Activated naive CD4-positive, alpha-beta T cell treated with anti-CD3 and anti-CD28 coated beads for 36 hours (primary cell): ENCODE results near the gene DAB2IP. TPM values are rescaled to one million over a fixed set of nuclear protein-coding genes. Genes with fewer than 3 reads are reported as not detected.

Experiments
- CTCF ChIA-PET: fragments of 350-600 bp; sonication (Branson Sonifier 250); formaldehyde crosslinking; loops from one replicate; lab custom pipeline; 2021; ENCODE audit warnings: antibody characterized with exemption; lab: Charles Lee
- DNase-seq: peaks from one replicate; pipeline ENCODE4 v3.0.0-alpha.2; 2020
- H3K27ac Mint-ChIP-seq: one replicate; pipeline ENCODE4 v1.8.0; 2021; ENCODE audit warnings: mild to moderate bottlenecking, mixed read lengths
- H3K27me3 Mint-ChIP-seq: one replicate; pipeline ENCODE4 v1.8.0; 2021; ENCODE audit warnings: low read depth, mixed read lengths
- H3K36me3 Mint-ChIP-seq: one replicate; pipeline ENCODE4 v1.8.0; 2021; ENCODE audit warnings: low read depth, mixed read lengths
- H3K4me1 Mint-ChIP-seq: one replicate; pipeline ENCODE4 v1.8.0; 2021; ENCODE audit warnings: low read depth, mixed read lengths
- H3K4me3 Mint-ChIP-seq: one replicate; pipeline ENCODE4 v1.8.0; 2021; ENCODE audit warnings: mild to moderate bottlenecking, moderate library complexity, mixed read lengths
- H3K9me3 Mint-ChIP-seq: one replicate; pipeline ENCODE4 v1.8.0; 2021; ENCODE audit warnings: mixed read lengths
- intact Hi-C: fragments of 100-400 bp; cut with micrococcal nuclease; formaldehyde crosslinking; loops from one replicate; pipeline ENCODE4 v1.15.1; 2023
- total RNA-seq, 2 experiments: library from RNA; stranded (reverse); gene quantifications; one replicate each; pipeline ENCODE4 v1.2.3, GENCODE V29; 2021

Gene DAB2IP
- total RNA-seq, 2 experiments from 2014 or later: 0.35 TPM; not detected in 1

DNA sequence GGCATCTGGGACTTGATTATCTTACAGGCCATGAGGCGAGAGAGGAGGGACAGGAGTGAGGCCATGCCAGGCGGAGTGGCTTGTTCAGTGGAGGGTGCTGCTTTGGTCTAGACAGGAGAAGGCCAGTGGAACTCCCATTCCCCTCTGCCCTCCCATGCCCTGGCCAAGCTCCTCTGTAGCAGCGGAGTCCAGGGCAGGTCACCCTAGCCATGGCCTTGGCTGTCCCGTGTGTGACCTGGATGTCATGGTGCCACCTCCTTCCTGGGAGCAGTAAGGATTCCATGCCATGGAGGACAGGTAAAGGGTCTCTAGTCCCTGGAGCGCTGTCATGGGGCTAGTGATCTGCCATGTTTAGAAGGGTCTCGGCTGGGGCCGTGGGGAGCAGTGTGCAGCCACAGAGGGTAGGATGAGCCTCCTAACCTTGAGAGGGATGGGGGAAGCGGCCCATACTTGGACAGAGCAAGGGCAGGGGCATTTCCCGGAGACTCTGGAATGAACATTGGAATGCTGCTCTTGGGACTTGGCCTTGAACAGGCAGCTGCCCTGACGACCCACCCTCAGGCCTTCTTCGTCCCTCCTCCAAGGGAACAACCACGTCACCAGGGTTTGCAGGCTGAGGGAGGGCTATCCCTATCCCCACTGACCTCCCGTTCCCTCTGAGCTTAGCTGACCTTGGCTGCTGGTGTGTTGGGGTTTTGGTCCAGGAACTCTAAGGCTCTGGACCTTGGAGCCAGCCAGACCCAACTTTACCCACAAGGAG lies 100.4 kb downstream of the DAB2IP start:
- H3K4me3 Mint-ChIP-seq: no peak overlapping the region
- CTCF ChIA-PET: no interaction called here
- no peak overlapping the region for H3K27ac Mint-ChIP-seq
- intact Hi-C loops: no loop called here
- no peaks in the 10 kb centered on the region for H3K27me3 Mint-ChIP-seq
- H3K9me3 Mint-ChIP-seq: no peaks in the 10 kb centered on the region
- DNase-seq: no peak
- no peaks in the 10 kb centered on the region for H3K36me3 Mint-ChIP-seq
- H3K4me1 Mint-ChIP-seq: peaks cover 10% of the 10 kb centered on the region

DNA sequence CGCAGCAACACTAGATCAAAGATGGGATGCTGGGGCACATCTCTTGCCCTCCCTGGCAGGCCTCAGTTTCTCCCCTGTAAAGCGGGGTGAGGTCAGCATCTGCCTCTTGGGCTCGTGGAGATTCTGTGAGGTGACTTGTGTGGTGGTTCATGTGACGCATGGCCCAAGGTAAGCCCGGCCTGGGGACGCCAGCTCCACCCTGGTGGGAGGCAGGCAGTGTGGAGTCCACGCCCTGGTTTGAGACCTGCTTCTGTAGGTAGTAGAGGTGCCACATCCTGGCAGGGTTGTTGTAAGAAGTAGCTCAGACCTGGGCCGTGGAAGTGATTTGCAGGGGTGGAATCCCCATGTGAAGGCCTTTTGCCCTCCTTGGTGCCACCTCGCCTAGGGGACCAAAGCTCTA lies 101.5 kb downstream of the DAB2IP start:
- Mint-ChIP-seq H3K27ac (no peak overlapping the region), H3K9me3 (no peaks in the 10 kb centered on the region), H3K36me3 (no peaks in the 10 kb centered on the region), H3K4me3 (no peak overlapping the region), H3K4me1 (peaks cover 5% of the 10 kb centered on the region), H3K27me3 (no peaks in the 10 kb centered on the region)
- CTCF ChIA-PET: no interaction called here
- no peak for DNase-seq
- intact Hi-C loops: no loop called here

DNA sequence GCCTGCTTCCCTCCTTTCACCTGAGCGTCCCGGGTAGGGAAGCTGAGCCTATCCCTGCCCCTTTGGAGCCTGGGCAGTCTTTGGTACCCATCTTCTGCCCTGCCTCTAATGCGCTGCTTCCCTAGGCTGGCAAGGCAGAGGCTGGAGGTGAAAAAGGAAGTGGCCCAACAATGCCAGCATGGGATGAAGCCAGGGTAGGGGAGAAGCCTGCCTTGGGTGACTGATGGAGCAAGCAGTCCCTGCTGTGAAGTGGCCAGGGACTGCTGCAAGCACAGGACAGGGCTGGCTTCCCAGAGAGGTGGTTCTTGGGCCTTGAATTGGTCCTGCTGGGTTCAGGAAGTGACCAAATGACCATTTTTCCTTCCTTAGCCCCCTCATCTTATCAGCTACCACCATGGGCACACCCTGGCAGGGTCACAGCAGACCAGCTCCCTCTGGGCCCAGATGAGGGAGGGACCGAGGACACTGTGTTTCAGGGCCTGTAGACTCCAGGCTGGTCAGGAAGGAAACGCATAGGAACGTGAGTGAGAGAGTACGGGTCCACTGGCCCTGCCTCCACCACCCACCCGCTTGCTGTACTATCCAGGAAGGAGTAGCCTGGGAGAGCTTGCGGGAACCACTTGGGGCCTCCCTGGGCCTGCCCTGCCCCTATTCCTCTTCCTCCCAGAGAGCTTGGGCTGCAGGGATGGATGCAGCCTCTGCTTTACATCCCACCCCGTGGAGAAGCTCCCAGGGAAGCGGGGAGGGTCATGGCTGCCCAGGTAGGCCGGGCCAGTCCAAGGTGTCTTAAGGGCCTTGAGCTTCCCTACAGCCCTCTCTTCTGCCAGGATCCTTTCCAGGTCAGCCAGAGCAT lies 102.6 kb downstream of the DAB2IP start:
- DNase-seq: no peak
- intact Hi-C loops: no loop called here
- CTCF ChIA-PET: interaction anchor here (0.6 kb wide), 1 partner anchor 413 kb away, joined by 3 read pairs; no protein-coding TSS in a partner anchor
- no peak overlapping the region for H3K4me3 Mint-ChIP-seq
- H3K27ac Mint-ChIP-seq: no peak overlapping the region
- H3K36me3 Mint-ChIP-seq: no peaks in the 10 kb centered on the region
- H3K4me1 Mint-ChIP-seq: no peaks in the 10 kb centered on the region
- H3K27me3 Mint-ChIP-seq: no peaks in the 10 kb centered on the region
- no peaks in the 10 kb centered on the region for H3K9me3 Mint-ChIP-seq

DNA sequence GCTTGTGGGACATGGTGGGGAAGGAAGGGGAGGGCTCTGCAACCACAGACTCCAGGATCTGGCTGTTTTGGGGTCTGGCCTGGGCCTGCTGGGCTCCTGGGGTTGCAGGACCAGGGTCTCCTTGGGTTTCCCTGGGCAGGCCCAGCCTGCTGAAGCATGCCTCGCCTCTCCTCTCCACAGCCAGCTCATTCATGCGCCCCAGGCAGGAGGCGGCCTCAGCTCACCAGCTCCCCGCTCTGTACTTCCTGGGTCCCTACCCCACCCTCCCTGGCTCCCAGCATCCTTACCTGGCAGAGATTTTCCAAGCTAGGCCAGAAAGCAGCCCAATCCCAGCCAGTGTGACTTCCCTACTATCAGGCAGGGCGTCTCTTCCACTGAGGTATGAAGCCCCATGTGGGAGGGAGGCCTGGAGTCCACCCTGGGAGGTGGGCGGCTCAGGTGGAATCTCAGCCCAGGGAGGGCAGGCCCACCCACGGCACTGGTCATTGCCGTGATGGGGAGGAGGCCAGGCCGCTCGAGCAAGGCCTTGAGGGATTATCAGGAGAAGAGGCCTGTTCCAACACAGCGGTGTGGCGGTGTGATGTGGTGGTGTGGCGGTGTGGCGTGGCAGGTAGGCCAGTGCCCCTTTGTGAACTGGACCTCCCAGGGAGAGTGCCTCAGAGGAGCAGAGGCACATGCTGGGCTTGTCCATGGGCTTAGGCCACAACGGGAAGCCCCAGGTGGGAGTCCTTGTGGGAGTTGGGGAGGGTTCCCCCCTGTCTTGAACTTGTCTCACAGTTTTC lies 103.4 kb downstream of the DAB2IP start:
- Mint-ChIP-seq H3K4me3 (no peak overlapping the region), H3K27ac (no peak overlapping the region), H3K4me1 (no peaks in the 10 kb centered on the region), H3K9me3 (no peaks in the 10 kb centered on the region), H3K27me3 (no peaks in the 10 kb centered on the region), H3K36me3 (no peaks in the 10 kb centered on the region)
- intact Hi-C loops: no loop called here
- DNase-seq: no peak
- CTCF ChIA-PET: interaction anchor here (0.6 kb wide), 1 partner anchor 412 kb away, joined by 3 read pairs; no protein-coding TSS in a partner anchor

DNA sequence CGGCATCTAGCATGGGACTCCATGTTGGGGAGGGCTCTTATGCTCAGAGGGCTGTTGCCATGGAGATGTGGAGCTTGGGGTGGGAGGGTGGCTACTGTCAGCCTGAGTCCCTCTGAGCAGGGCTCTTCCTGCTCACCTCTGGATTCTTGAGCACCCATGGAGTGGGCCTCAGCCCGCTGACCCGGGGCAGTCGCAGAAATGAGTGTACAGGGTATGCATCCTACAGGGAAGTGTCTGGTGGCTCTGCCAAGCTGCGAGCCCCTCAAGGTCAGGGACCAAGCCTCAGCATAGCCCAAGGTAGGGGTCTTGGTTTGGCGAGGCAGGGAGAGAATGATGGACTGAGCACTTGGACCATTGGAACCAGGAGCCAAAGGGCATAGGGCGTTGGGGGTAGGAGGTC lies 104.1 kb downstream of the DAB2IP start:
- no peaks in the 10 kb centered on the region for H3K4me1 Mint-ChIP-seq
- no peaks in the 10 kb centered on the region for H3K27me3 Mint-ChIP-seq
- CTCF ChIA-PET: no interaction called here
- intact Hi-C loops: no loop called here
- DNase-seq: no peak
- no peak overlapping the region for H3K4me3 Mint-ChIP-seq
- no peaks in the 10 kb centered on the region for H3K9me3 Mint-ChIP-seq
- H3K27ac Mint-ChIP-seq: no peak overlapping the region
- H3K36me3 Mint-ChIP-seq: no peaks in the 10 kb centered on the region

DNA sequence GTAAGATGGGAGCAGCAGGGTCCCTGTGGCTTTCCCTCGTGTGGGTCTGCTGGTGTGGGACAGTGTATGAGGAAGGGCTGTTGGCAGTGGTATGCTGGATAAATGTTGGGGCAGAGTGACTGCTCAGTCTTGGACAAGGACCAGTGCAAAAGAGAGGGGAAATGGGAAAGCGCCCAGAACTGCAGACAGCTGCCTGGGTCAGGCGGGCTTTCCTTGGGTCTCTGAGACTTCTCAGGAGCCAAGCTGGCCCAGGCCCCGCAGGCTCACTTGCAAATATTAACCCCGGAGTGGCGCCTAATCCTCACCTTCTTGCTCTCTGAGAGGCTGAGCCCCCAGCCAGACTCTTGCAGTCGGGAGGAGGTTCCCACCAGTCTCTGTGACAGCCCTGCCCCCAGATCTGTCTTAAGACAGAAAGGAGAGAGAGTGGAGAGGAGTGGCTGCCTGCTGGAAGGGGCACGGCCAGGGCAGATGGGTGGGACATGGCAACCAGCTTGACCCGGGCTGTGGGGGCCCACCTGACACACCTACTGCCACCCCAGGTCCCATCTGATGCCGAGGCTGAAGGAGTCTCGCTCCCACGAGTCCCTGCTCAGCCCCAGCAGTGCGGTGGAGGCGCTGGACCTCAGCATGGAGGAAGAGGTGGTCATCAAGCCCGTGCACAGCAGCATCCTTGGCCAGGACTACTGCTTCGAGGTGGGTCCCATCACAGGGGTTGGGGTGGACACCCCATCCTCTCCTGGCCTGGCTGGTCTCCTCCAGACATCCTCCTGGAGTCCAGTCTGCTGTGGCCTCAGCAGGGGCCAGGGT lies 105.2 kb downstream of the DAB2IP start:
- H3K4me3 Mint-ChIP-seq: no peak overlapping the region

DNA sequence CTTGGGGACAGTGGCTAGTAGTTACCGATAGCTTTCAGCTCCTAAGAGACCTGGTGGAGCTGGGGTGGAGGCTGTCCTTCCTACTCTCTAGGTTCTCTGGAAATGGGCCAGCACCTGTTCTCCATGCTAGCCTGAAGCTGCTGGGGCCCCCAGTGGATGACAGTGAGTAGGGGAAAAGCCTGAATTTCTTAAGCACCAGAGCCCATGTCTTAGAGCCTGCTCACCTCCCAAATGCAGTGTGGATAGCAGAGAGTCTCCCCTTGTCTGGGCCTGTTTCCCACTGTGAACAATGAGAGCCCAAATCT lies 105.8 kb downstream of the DAB2IP start:
- CTCF ChIA-PET: no interaction called here
- H3K36me3 Mint-ChIP-seq: no peaks in the 10 kb centered on the region
- no peaks in the 10 kb centered on the region for H3K4me1 Mint-ChIP-seq
- H3K27me3 Mint-ChIP-seq: no peaks in the 10 kb centered on the region
- no peak overlapping the region for H3K4me3 Mint-ChIP-seq
- no peak overlapping the region for H3K27ac Mint-ChIP-seq
- intact Hi-C loops: no loop called here
- no peak for DNase-seq
- no peaks in the 10 kb centered on the region for H3K9me3 Mint-ChIP-seq

More for the DNA sequence above, 105.2 kb downstream of the DAB2IP start:
- CTCF ChIA-PET: no interaction called here
- no peaks in the 10 kb centered on the region for H3K9me3 Mint-ChIP-seq
- DNase-seq: no peak
- no peaks in the 10 kb centered on the region for H3K4me1 Mint-ChIP-seq
- intact Hi-C loops: no loop called here
- no peaks in the 10 kb centered on the region for H3K36me3 Mint-ChIP-seq
- H3K27me3 Mint-ChIP-seq: no peaks in the 10 kb centered on the region
- H3K27ac Mint-ChIP-seq: no peak overlapping the region

DNA sequence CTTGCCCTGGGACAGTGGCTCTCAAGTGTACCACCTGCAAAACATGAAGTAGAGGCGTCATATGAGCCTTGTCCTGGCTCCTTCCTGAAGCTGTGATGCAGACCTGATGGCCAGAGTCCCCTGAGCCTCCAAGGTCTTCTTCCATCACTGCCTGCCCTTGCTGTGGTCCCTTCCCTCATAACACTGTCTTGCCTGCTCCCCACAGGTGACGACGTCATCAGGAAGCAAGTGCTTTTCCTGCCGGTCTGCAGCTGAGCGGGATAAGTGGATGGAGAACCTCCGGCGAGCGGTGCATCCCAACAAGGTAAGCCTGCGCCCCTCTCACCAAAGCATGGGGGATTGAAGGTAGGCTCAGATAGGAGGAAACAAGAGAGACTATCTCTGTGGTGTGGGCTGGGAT lies 107.3 kb downstream of the DAB2IP start:
- no peak overlapping the region for H3K27ac Mint-ChIP-seq
- no peaks in the 10 kb centered on the region for H3K36me3 Mint-ChIP-seq
- DNase-seq: no peak
- intact Hi-C loops: no loop called here
- H3K4me1 Mint-ChIP-seq: no peaks in the 10 kb centered on the region
- CTCF ChIA-PET: no interaction called here
- H3K4me3 Mint-ChIP-seq: no peak overlapping the region
- no peaks in the 10 kb centered on the region for H3K27me3 Mint-ChIP-seq
- no peaks in the 10 kb centered on the region for H3K9me3 Mint-ChIP-seq

DNA sequence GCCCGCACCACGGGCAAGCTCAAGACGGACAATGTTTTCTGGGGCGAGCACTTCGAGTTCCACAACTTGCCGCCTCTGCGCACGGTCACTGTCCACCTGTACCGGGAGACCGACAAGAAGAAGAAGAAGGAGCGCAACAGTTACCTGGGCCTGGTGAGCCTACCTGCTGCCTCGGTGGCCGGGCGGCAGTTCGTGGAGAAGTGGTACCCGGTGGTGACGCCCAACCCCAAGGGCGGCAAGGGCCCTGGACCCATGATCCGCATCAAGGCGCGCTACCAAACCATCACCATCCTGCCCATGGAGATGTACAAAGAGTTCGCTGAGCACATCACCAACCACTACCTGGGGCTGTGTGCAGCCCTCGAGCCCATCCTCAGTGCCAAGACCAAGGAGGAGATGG lies 108.6 kb downstream of the DAB2IP start:
- Mint-ChIP-seq H3K27me3 (no peaks in the 10 kb centered on the region), H3K4me3 (no peak overlapping the region), H3K4me1 (no peaks in the 10 kb centered on the region), H3K9me3 (no peaks in the 10 kb centered on the region), H3K27ac (no peak overlapping the region), H3K36me3 (no peaks in the 10 kb centered on the region)
- intact Hi-C loops: no loop called here
- CTCF ChIA-PET: no interaction called here
- no peak for DNase-seq

DNA sequence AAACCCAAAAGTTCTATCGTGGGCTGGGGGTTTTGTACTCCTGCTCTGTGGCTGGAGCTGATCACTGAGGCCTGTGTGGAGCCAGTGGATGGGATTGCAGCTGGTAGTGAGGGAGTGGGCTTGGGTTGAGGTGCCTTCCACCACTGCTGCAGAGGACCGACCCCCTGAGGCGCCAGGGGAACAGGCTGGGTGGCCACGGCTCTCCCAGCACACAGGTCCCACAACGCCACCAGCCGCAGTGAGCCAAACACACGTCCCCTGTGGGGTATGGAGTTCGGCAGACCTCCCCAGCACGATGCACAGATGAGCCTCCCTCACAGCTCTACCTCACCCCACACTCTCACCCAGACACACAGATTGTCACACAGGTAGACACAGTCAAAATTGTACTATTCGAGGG lies 109.1 kb downstream of the DAB2IP start:
- DNase-seq: no peak
- intact Hi-C loops: no loop called here
- no peaks in the 10 kb centered on the region for H3K9me3 Mint-ChIP-seq
- no peak overlapping the region for H3K27ac Mint-ChIP-seq
- no peaks in the 10 kb centered on the region for H3K27me3 Mint-ChIP-seq
- CTCF ChIA-PET: no interaction called here
- H3K36me3 Mint-ChIP-seq: no peaks in the 10 kb centered on the region
- no peaks in the 10 kb centered on the region for H3K4me1 Mint-ChIP-seq
- H3K4me3 Mint-ChIP-seq: no peak overlapping the region

DNA sequence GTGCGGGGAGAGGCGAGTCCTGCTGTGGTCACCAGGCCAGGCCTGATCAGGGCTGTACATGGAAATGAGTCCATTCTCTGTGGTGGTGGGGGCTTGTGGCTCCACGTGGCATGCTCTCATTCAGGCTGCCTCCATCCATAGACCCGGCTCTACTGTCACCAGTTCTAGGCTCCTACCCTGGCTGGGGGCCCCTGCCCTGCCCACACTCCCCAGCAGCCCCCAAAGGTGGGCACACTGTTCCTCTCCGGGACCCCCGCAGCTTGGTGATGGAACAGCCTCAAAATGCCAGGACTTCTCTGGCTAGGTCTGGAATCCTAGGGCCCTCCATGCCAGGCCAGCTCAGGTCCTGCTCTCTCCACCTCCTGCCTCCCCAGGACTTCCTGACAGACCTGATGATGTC lies 111.7 kb downstream of the DAB2IP start:
- H3K27ac Mint-ChIP-seq: no peak overlapping the region
- no peaks in the 10 kb centered on the region for H3K27me3 Mint-ChIP-seq
- CTCF ChIA-PET: no interaction called here
- H3K4me1 Mint-ChIP-seq: no peaks in the 10 kb centered on the region
- intact Hi-C loops: no loop called here
- H3K36me3 Mint-ChIP-seq: no peaks in the 10 kb centered on the region
- DNase-seq: no peak
- no peaks in the 10 kb centered on the region for H3K9me3 Mint-ChIP-seq
- no peak overlapping the region for H3K4me3 Mint-ChIP-seq
